GM12878 (cell line): Measurements from ENCODE around the gene NDC1. TPM values are rescaled to one million over a fixed set of nuclear protein-coding genes. Genes with fewer than 3 reads are reported as not detected.

Experiments
- ATAC-seq: fragments of 200-7000 bp; cut with Tn5 transposase; 3 replicates; pipeline ENCODE4 v1.9.1; 2020; ENCODE audit warnings: mild to moderate bottlenecking, moderate library complexity
- BruUV-seq: library from RNA; stranded (reverse); fragments of 400-500 nt; replicated peaks from 2 replicates; lab custom pipeline; 2021; lab: Mats Ljungman, UMichigan
- CTCF ChIA-PET: fragments of 300-600 bp; sonication (Branson Sonifier 250); formaldehyde crosslinking; extraction: SDS; loops from one replicate; lab custom pipeline; 2021; ENCODE audit warnings: inconsistent platforms; lab: Yijun Ruan, JAX
- POLR2A ChIA-PET: fragments of 350-600 bp; formaldehyde crosslinking; extraction: SDS; loops from one replicate; lab custom pipeline; 2021; ENCODE audit warnings: inconsistent platforms; lab: Charles Lee
- RAD21 ChIA-PET: fragments of 300-600 bp; sonication (Branson Sonifier 250); formaldehyde crosslinking; loops from one replicate; lab custom pipeline; 2023; ENCODE audit warnings: antibody characterized with exemption; ENCODE audit not compliant: unreplicated experiment; lab: Charles Lee
- SMC1A ChIA-PET: fragments of 300-600 bp; sonication (Branson Sonifier 250); formaldehyde crosslinking; loops from one replicate; lab custom pipeline; 2023; ENCODE audit not compliant: unreplicated experiment, uncharacterized antibody; lab: Charles Lee
- DNase-seq: peaks from one replicate; pipeline ENCODE4 v3.0.0-alpha.2; 2011; ENCODE audit warnings: low read depth, low spot score
- FAIRE-seq: peaks from 3 replicates; lab custom pipeline; 2011; peaks lifted over from hg19 to GRCh38; lab: Jason Lieb, UNC
- H2AFZ ChIP-seq: 2 replicates; pipeline ENCODE4 v1.6.0; 2011; ENCODE audit warnings: low read depth, low read length, control low read depth; ENCODE audit not compliant: control insufficient read depth
- H3K27ac ChIP-seq: 2 replicates; pipeline ENCODE4 v1.5.1; 2011; ENCODE audit warnings: control low read depth; ENCODE audit not compliant: control insufficient read depth, insufficient read depth
- H3K27me3 ChIP-seq, 2 experiments: replicated peaks in 1 of 2; 2 replicates each; pipeline versions ENCODE4 v1.6.0 to v1.6.1; 2011; ENCODE audit warnings: low read length in 1 of 2; ENCODE audit not compliant: control insufficient read depth in 2 of 2, insufficient read depth in 2 of 2
- H3K36me3 ChIP-seq, 2 experiments: 2 replicates each; pipeline ENCODE4 v1.5.1; 2011; ENCODE audit warnings: low read length in 1 of 2; ENCODE audit not compliant: control insufficient read depth in 2 of 2, insufficient read depth in 2 of 2
- H3K4me1 ChIP-seq: 2 replicates; pipeline ENCODE4 v1.6.1; 2011; ENCODE audit warnings: mild to moderate bottlenecking, low read length, moderate library complexity, mixed read lengths; ENCODE audit not compliant: control insufficient read depth, insufficient read depth
- H3K4me2 ChIP-seq: 2 replicates; pipeline ENCODE4 v1.6.0; 2011; ENCODE audit warnings: control low read depth; ENCODE audit not compliant: control insufficient read depth, insufficient read depth
- H3K4me3 ChIP-seq: fragments of 200-600 bp; sonication (generic); 2 replicates; pipeline ENCODE4 v1.5.1; 2016
- H3K79me2 ChIP-seq: 2 replicates; pipeline ENCODE4 v1.6.0; 2011; ENCODE audit warnings: low read length; ENCODE audit not compliant: control insufficient read depth, insufficient read depth
- H3K9ac ChIP-seq: 2 replicates; pipeline ENCODE4 v1.8.0; 2011; ENCODE audit warnings: low read length, control low read depth, mixed read lengths; ENCODE audit not compliant: control insufficient read depth, insufficient read depth
- H3K9me3 ChIP-seq: replicated peaks from 3 replicates; pipeline ENCODE4 v1.5.1; 2011; ENCODE audit warnings: mild to moderate bottlenecking, low read length; ENCODE audit not compliant: control insufficient read depth, insufficient read depth
- H4K20me1 ChIP-seq: 2 replicates; pipeline ENCODE4 v1.6.0; 2011; ENCODE audit not compliant: control insufficient read depth, insufficient read depth
- ESRRA ChIP-seq: IDR thresholded peaks from 2 replicates; pipeline ENCODE4 v1.6.1; 2012; ENCODE audit warnings: mild to moderate bottlenecking, low read length, improper control_type of control experiment
- POLR2AphosphoS2 ChIP-seq: IDR thresholded peaks from 2 replicates; pipeline ENCODE4 v1.6.1; 2011; ENCODE audit warnings: low read depth, mild to moderate bottlenecking, low read length, improper control_type of control experiment, moderate library complexity
- POU2F2 ChIP-seq: IDR thresholded peaks from 3 replicates; pipeline ENCODE4 v1.6.1; 2011; ENCODE audit warnings: low read depth, mild to moderate bottlenecking, low read length, borderline replicate concordance
- RAD51 ChIP-seq: fragments of 450-650 bp; IDR thresholded peaks from 2 replicates; pipeline ENCODE4 v1.6.1; 2016; ENCODE audit warnings: moderate library complexity, mild to moderate bottlenecking, inconsistent platforms
- RUNX3 ChIP-seq: IDR thresholded peaks from 2 replicates; pipeline ENCODE4 v1.6.1; 2012; ENCODE audit warnings: low read length, inconsistent platforms
- STAT3 ChIP-seq: IDR thresholded peaks from 2 replicates; pipeline ENCODE4 v1.6.1; 2011; ENCODE audit warnings: low read depth, low read length, improper control_type of control experiment
- ZNF217 ChIP-seq: fragments of 450-650 bp; IDR thresholded peaks from 2 replicates; pipeline ENCODE4 v1.6.1; 2017; ENCODE audit warnings: antibody characterized with exemption, mild to moderate bottlenecking
- WGBS: methylation state at CpG from one replicate; pipeline ENCODE4 v1.1.6; 2016; ENCODE audit warnings: low lambda C conversion rate; ENCODE audit not compliant: insufficient replicate concordance, insufficient coverage; ENCODE audit errors: missing lambda C conversion rate; 5-methylcytosine and 5-hydroxymethylcytosine counted together
- in situ Hi-C: fragments of 300-500 bp; cut with MboI; formaldehyde crosslinking; loops from 9 replicates; pipeline ENCODE4 v1.14.3; 2018; ENCODE audit warnings: mixed read lengths
- intact Hi-C: fragments of 100-400 bp; cut with micrococcal nuclease; formaldehyde crosslinking; loops from one replicate; pipeline ENCODE4 v1.14.2; 2022; ENCODE audit not compliant: unreplicated experiment
- polyA plus RNA-seq, 11 experiments: library from polyadenylated mRNA; depleted of rRNA in 4 of 11; unstranded in 6 of 11; stranded (reverse) in 5 of 11; fragments of >200 nt; fragmentation: Nextera tagmentation in 4 of 11; fragmentation: Illumina TruSeq in 1 of 11; extraction: Ambion mirVana in 4 of 11; extraction: Trizol in 1 of 11; gene quantifications; 1 replicate in 1 of 11; 2 replicates in 10 of 11; pipeline versions ENCODE4 v1.2.1 to v1.2.3, GENCODE V29; 2011 to 2016; ENCODE audit warnings: inconsistent platforms in 2 of 11, missing spikeins in 2 of 11, low read depth in 1 of 11
- total RNA-seq, 4 experiments: library from RNA; depleted of rRNA in 3 of 4; stranded (reverse); fragments of >200 nt in 3 of 4; fragmentation: Illumina TruSeq in 1 of 4; extraction: Trizol in 1 of 4; gene quantifications; 2 replicates each; pipeline versions ENCODE4 v1.2.1 to v1.2.3, GENCODE V29; 2013 to 2021
- TF ChIP-seq, protein P1 (sequence below): IDR thresholded peaks from 2 replicates; pipeline ENCODE4 v1.6.1; 2011; ENCODE audit warnings: low read depth, low read length, improper control_type of control experiment, borderline replicate concordance

Gene NDC1
- total and polyA plus RNA-seq, 10 of the 15 experiments (the other 5 are each of a cell fraction or from before 2014, with no cell fraction given), result 20.2 to 77.6 (median 47.1) TPM

DNA sequence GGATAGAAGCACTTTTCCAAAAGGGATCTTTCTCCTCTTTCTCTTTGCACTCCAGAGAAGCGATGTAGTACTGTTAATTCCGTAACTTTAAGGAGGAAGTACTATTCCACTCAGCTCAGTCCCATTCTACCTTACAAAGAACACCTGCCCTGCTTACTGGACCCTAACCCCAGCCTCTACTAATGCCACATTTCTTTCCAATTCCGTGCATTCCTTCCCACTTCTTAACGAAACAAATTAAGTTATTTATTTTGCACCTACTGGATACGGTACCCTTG is 511 bp downstream of the NDC1 start (continued):
- no peak for TF ChIP-seq POLR2AphosphoS2
- no peak for TF ChIP-seq STAT3
- peak; percentile 15; the same call in 1 of the 2 replicates for TF ChIP-seq RAD51
- no peak for TF ChIP-seq ESRRA
- TF ChIP-seq, all 136 proteins: peak for 3

DNA sequence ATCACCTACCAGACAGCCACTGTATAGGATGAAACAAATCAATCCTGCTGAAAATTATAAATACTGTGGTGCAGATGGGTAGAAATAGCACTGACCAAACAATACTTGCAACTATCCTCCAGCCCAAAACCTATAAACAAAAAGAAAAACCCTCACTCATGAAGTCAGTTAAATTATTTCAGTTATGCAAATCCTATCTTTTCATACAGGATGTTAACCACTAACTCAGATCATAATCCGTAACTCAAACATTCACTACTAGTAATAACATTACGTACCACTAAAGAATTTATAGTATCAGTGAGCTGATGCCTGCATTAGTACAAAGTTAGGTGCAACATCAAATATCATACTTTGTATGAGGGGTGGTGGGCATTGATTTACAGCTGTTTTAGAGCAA is 2.6 kb downstream of the NDC1 start:
- intact Hi-C loops, result loop anchor here (5.0 kb wide), 1 partner anchor 217 kb away; the partner anchor contains the start of genes TCEANC2 and TMEM59
- H3K4me3 ChIP-seq, result peak overlapping the region; percentile 88
- no peaks in the 10 kb centered on the region for H4K20me1 ChIP-seq
- no TSS peak for BruUV-seq
- no peaks in the 10 kb centered on the region for H3K27me3 ChIP-seq
- DNase-seq (no peak), ATAC-seq (no peak), FAIRE-seq (no peak)
- peak overlapping the region; percentile 80 for H3K4me2 ChIP-seq
- H2AFZ ChIP-seq, result no peak overlapping the region
- no peaks in the 10 kb centered on the region for H3K9me3 ChIP-seq
- H3K9ac ChIP-seq, result no peak overlapping the region
- SMC1A ChIA-PET, result interaction anchor here (0.6 to 3.6 kb wide), 9 partner anchors 8 to 216 kb away, joined by 3 to 18 read pairs (median 4); no protein-coding TSS in a partner anchor
- peaks cover 63% of the 10 kb centered on the region for H3K79me2 ChIP-seq
- in situ Hi-C loops, result no loop called here
- CTCF ChIA-PET, result interaction anchor here (1.1 to 1.4 kb wide), 4 partner anchors 13 to 111 kb away, joined by 3 read pairs; partner anchors contain the start of gene IFT25
- H3K36me3 ChIP-seq, result peaks cover 0 to 4% of the 10 kb centered on the region in 2 experiments; a peak in 3 of 4 replicates
- 3% methylated on average over 2 of the region's 2 CpGs for WGBS
- POLR2A ChIA-PET, result interaction anchor here (0.6 to 3.9 kb wide), 6 partner anchors 9 to 218 kb away, joined by 3 to 16 read pairs (median 8); partner anchors contain the start of genes IFT25, TCEANC2, TMEM59 and YIPF1
- peak overlapping the region; percentile 49 for H3K27ac ChIP-seq
- RAD21 ChIA-PET, result interaction anchor here (0.8 kb wide), 1 partner anchor 426 kb away, joined by 3 read pairs; no protein-coding TSS in a partner anchor
- H3K4me1 ChIP-seq, result peaks cover 7% of the 10 kb centered on the region; the same call in 1 of the 2 replicates
- TF ChIP-seq, protein P1, sequence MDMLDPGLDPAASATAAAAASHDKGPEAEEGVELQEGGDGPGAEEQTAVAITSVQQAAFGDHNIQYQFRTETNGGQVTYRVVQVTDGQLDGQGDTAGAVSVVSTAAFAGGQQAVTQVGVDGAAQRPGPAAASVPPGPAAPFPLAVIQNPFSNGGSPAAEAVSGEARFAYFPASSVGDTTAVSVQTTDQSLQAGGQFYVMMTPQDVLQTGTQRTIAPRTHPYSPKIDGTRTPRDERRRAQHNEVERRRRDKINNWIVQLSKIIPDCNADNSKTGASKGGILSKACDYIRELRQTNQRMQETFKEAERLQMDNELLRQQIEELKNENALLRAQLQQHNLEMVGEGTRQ, result no peak
- TF ChIP-seq POU2F2 (0 out of 3 replicates have a peak, but pooled peaks have one; percentile 69), RUNX3 (peak; percentile 49; the same call in 1 of the 2 replicates), ZNF217 (no peak)
